HG03095 (cell line): ENCODE data around the gene PHACTR1.

Experiments
- ATAC-seq: cut with Tn5 transposase; IDR thresholded peaks from one replicate; pipeline ENCODE4 v1.9.1; 2021; ENCODE audit warnings: moderate library complexity; ENCODE audit not compliant: unreplicated experiment

The PHACTR1 gene

DNA sequence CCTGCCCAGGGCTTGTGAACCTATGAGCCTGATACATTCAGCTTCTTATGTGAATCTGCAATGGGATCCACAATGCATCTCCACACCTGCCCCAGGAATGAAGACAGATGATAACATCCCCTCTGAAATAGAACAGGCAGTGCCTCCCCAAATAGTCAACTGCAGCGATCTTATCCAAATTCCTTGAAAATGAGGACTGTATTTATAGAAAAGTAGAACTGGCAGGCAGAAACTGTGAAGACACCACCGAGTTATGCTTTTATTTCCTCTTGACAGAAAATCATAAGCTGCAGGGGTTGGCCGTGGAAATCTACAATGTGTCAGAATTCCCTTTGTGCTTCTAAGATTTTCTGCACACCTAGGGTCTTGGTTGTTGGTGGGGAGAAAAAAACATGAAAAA, 341.5 kb downstream of the PHACTR1 start:
- ATAC-seq: no peak

DNA sequence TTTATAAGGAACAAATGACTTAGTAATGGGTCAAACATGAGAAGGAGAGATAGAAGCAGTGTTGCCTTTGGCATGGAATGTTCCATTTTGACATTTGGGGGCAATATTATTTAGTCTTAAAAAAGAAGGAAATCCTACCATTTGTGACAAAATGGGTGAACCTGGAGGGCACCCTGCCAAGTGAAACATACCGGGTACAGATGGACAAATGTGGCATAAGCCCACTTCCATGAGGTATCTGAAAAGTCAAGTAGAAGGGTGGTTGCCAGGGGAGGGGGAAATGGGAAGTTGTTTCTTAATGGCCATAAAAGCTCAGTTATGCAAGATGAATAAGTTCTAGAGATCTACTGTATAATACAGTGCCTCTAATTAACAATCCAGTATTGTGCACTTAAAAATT, 342.5 kb downstream of the PHACTR1 start:
- ATAC-seq: no peak

DNA sequence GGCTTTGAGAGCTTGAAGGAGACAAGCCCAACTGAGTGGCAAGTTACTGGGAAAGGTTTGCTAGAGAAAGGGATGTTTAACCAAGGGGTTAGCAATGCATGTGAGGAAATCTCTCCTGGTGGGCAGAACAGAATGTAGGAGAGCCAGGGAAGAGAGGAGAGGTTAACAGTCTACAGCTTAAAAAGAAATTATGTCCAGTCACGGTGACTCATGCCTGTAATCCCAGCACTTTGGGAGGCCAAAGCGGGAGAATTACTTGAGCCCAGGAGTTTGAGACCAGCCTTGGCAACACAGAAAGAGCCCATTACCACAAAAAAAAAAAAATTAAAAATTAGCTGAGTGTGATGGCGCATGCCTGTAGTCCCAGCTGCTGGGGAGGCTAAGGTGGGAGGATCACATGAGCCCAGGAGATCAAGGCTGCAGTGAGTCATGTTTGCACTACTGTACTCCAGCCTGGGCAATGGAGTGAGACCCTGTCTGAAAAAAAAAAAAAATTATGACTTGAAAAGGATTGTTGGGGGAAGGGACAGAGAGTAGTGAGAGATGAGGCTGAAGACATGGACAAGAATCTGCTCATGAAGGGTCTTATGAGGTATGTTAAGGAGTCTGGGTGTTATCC, 346.8 kb downstream of the PHACTR1 start:
- ATAC-seq: no peak

DNA sequence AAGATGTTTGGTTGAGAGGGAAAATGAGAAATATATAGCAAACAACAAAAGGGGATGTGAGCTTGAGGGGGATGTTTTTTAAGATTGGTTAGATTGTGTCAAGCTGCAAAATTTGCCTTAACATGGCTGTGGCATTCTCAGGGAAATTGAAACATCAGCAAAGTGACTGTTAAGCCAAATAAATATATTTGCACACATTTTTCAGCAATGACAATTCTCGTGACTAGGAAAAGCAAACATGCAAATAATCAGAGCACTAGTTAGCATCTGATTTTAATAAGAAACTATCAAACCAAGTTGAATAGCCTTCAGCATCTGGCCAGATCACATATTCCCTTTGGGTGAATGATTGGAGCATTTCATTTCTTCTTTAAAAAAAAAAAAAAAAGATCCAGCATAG, 349.0 kb downstream of the PHACTR1 start:
- ATAC-seq: no peak

DNA sequence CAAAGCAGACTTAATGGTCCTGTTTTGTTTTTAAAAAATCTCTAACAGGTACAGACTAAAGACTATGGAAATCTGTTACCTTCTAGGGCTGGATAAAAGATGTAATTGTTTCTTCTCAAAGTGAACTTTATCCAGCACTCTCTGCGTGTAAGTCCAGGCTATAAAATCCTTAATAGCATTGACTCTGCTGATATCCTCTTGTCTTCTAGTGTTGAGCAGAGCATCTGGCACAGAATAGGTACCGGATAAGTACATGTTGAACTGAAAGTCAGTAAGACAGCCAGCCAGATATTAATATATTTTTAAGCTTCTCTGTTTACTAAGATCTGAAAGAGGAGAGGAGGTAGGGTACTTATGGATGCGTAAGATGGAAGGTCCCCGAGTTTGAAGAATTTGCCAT, 349.5 kb downstream of the PHACTR1 start:
- ATAC-seq: no peak

DNA sequence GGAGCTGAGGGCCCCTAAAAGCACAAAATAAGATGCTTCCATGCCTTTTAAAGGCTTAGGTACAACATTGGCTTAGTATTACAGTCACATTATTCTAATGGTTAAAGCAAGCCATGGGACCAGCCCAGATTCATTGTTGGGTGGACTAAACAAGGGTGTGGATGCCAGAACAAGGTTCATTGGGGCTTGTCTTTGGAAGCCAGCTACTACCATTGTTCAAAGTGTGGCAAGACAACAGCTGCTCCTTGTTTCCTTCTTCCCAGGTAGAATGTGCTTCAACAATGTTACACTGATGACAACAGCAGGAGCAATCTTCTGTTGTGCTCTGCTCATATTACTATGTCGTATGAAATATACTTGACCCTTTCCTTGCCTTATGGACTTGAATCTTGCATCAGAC, 350.3 kb downstream of the PHACTR1 start:
- no peak for ATAC-seq

DNA sequence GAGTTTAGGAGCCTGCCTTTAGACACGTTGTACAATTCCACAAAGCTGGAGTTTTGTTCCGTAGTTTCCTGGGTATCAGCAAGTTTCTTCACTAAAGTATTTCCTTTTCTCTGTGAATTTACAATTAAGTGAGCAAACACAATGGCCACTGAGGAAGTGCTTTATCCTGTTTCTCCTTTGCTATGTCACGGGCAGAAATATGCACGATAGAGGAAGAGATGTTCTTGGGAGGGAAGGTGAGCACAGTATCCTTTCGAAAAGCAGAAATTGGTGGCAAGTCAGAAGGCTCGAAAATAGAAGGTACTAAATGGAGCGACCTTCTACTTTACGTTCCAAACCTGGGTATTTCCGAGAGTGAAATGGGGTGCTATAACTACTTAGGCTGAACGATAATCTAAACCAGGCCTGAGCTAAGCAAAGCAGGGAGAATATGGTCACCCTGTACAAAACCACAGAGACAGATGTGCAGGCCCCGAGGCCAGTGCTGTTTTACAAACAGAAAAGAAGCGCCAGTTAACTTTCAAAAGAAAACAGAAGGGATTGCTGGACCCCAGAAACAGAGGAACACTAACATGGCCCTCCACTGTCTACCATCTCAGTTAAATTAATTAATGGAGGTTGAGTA, 352.1 kb downstream of the PHACTR1 start:
- ATAC-seq: no peak

DNA sequence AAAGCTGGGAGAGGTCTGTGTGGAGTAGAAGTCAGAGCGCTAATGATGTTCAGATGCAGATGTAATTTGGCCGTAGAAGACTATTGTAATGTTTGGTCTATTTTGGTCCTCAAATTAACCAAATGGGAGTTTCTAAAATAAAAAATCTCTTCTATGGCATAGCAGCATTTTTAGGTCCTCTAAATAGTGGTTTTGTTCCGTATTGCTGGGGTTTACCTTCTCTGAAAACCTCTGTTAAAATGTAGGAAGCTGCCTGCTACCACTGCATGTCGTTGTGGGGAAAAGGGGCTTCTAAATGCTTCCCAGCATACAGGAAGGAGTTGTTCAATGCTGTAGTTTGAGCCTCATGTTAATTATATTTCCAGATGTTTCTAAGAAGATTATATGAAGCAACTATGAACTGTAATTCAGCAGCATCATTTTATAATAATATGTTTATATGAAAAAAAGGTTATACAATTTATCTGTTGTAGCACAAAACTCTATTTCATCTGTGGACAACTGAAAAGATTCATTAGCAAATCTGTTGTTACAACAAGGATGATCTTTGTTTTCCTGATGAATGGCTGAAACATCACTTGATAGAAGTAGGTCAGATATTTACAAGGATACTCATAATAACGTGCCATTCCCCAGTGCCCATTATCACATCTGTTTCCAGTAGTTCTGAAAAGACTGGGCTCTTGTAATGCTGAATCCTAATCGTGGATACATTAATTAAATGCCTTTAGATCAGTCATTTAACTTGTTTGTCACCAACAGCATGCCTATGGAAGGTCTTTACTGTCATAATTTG, 355.2 kb downstream of the PHACTR1 start:
- ATAC-seq: no peak

DNA sequence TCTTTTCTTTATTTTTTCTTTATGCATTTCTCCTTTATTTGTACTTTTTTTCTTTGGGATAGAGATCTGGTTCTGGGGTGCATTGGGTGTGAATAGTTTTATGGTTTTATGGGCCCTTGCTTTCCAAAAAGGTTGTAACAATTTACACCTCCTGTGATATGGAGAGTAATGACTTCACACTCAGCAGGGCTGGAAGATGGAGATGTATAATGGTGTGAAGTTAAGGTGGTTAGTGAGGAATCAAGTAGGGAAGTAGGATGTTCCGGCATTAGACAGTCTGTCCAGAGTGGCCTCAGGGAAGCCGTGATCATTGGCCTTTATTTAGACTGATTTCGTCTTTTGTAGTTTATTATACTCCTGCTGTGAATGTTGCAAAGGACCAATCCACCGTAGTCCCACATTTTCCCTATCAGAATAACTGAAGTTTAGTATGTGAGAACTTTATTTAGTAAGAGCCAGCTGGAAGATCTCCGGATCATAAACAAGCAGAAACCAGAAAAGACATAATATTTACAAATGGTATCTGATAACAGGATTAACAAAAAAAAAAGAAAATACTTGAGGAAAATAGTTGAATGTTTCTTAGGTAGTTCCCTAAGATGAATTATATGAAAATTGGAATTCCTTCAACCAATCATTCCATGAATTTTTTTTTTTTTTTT, 356.2 kb downstream of the PHACTR1 start:
- no peak for ATAC-seq

DNA sequence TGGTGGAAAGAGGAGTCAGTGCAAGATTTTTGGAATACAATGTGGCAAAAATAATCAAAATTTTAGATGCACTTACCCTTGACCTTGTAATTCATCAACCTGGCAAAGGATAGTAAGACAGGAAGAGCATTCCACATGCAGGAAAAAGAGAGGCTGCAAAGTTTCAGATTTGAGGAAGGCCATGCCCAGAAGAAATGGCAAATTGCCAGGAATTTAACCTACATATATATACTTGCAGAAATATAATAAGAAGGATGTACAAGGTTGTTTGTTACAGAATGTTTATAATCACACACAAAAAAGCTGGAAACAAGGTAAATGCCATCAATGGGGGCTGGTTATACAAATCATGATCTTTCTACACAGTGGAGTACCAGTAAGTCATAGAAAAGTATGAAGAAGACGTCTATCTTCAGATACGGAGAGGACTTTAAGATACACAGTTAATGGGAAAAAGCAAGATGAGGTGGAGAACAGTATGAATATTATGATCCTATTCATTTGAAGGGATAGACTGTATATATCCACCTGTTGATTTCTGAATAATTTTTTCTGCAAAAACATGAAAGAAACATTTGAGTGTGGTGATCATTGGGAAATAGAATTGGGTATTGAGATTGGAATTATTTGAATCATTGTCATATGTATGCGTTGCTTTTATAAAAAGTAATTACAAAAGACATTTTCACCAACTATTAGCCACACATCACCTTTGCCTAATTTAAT, 358.0 kb downstream of the PHACTR1 start:
- no peak for ATAC-seq

DNA sequence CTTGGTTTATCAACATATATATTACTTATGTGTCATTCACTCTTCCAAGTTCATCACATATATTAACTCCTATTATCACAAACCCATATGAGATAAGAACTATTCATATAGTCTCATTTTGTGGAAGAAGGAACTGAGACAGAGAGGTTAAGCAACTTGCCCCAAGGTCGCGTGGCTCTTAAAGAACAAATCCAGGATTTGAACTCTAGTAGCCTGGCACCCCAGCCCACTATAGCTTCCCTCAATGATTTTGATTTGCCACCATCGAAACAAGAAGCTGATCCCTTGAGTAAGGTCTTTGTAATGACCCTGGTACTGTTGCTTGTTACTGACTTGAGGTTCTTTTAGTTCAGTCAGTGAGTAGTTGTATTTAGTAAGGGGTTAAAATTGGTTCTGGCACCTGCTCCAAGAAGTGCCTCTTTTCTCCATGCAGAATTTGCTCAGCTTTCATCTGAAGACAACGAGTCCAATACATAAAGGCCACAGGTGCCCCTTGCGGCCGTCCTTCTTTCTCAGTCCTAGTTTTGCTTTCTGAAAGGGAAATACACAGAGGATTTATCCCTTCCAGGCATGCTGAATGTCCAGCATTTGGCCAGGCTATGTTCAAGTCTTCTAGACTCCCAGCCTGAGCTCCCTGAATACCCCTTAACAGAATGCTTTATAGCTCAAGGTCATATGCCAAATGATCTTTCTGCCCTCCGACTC, 358.7 kb downstream of the PHACTR1 start:
- no peak for ATAC-seq

DNA sequence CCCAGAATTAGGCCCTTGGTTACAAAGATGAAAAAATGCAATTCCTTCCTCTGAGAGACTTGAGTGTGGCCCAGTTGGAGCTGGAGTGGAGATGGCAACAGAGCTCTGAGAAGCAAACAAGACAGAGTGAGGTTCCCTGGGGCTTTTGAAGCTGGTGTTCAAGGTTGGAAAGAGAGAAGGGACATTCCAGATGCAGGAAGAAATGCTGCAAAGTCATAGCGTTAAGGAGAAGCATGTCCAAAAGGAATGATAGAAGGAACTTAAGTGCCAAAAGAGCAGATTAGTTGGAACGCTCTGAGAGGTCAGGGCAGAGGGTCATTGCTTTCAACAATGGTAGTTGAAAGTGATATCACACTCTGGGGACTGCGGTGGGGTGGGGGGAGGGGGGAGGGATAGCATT, 360.0 kb downstream of the PHACTR1 start:
- ATAC-seq: no peak

DNA sequence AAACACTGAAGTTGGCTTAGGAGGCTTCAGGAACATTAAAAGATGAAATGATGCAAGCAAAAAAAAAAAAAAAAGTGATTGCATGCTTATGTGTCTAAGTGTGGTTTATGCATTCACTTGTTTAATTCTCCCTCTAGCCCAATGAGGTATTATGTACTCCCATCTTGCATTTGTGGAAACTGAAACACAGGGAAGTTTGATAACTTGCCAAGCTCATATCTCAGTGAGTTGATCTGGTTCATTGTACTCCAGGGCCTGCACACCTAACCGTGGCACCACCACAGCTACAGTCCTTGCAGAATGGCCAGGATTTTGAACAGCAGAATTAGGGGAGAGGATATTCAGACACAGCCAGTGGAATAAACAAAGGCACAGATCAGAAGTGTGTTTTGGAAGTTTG, 360.6 kb downstream of the PHACTR1 start:
- ATAC-seq: no peak

DNA sequence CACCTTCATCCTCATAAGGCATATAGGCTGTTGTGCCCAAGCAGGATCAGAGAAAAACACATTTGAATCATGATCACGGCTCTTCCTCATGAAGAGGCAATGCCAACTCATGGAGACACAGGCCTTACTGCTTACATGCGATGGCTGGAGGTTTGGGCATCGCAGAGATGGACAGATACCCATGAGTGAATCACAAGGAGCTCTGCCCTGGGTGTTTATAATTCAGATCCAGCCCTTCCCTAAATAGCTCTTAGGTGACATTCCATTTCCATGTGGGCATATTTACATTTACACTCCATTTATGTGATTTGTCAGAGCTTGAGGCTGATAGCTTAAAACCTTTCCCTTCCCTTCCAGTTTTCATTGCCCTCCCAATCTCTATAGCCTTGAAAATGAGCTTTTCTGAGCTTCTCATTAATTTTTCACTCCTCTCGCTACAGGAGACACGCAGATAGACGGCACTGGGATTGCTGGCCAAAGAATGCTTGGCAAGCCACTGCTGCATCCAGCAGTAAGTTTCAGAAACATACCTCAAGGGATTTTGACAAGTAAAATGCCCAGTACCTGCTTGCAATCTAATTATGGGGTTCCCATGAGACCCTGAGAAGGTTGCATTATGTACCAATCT, 362.6 kb downstream of the PHACTR1 start:
- no peak for ATAC-seq

DNA sequence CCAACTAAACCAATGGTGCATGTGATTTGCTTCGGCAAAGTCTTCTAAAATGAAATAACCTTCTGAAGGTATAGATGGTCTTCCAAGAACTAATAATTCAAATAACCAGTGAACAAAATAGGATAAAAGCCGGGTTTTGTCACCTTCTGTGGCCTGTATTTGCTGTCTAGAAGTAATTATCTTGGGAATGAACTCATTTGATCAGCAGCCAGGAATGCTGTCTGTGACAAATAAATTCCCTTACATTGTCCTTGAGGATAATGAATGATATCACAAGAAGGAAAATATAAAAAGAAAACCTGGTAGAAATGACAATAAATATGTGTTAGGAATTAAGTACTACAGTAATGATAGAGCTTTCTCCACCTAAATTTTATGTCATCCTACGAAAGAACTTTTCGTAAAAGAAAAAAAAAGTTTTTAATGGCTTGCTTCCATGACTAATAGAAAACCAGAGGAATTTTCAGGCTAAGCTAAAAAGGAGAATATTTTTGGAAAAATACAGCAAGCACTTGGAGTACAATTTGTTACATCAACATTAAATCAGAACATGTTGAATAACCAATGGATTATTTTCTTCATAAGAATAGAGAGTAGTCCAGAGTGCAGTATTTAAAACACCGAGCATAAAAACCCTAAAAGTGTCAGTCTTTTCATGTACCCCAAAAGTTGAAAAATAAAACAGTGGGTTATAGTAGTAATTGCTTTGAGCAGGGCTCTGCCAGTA, 364.1 kb downstream of the PHACTR1 start:
- no peak for ATAC-seq

DNA sequence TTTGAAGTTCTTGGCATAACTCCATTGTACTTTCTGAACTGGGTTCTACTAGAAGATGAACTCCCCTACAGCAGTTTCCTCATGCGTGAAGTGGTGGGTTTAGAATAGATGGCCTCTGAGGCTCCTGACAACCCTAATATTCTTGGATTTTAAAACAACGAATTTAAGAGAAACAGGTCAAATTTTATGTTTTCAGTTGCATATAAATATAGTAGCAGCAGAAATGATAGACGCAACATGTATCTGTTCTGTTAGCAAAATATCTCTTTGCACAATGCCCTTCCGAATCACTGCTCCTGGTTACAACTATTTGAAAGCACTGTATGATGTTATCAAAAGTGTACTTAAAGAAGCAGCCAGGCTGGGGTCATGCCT, 364.6 kb downstream of the PHACTR1 start:
- ATAC-seq: no peak

DNA sequence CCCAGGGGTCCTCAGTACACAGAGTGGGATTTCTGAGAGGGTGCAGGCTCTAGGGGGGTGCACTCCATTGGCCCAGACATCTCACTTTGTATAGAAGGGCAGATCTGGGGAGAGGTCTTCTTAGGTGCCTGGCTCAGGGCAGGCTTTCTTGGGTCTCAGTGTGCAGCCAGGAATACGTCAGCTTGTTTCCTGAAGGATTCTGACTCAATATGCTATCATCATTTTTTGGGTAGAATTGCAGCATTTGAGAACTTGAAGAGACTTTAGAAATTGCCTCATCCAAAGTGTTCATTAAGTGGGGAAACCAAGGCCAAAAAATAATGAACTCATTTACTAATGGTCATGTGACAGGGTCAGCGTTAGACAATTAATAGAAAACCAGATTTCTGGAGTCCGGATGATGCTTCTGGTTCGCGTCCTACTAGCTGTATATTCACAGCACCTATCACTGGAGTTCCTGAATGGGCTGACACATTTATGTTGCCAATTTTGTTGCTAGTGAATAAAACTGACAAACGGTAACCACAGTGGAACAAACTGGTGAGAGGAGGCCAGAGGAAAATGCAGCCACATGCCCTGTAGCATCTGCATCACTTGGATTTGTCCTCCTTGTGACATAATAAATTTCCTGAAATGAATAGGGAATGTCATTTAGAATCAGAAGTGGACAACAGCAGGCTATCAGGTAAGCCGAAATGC, 372.9 kb downstream of the PHACTR1 start:
- no peak for ATAC-seq

DNA sequence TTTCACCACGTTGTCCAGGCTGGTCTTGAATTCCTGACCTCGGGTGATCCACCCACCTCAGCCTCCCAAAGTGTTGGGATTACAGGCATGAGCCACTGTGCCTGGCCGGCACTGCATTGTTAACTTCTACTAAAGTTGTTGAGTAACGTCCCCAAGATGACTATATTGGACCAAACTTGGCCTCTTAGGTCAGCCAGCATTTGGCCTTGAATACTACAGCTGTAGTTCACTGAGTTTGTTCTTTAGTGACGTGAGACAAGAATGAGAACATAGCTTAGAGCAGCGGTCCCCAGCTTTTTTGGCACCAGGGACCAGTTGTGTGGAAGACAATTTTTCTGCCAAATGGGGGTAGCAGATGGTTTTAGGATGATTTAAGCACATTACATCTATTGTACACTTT, 374.6 kb downstream of the PHACTR1 start:
- ATAC-seq: no peak
